Activated naive CD4-positive, alpha-beta T cell (primary cell): ENCODE results near the gene FOXD2.
A peak's percentile ranks its signal among the peaks of the same experiment; 100 is the strongest.

ENCODE experiments used
- DNase-seq, 4 experiments: peaks; one replicate each; lab custom pipeline; 2025; lab: John Stamatoyannopoulos, UW

The FOXD2 gene

GRCh38 chr1:47437447-47438164 is at the start of gene FOXD2:
FOXD2 (plus strand) TSS chr1:47438044; CDS start chr1:47438136, 92 bp downstream.
- DNase-seq, result peak; percentile 83 to 94 (median 86)

GRCh38 chr1:47388891-47389238 is 49.0 kb upstream of the FOXD2 start:
- no peak for DNase-seq

- no peak for DNase-seq
Measured at GRCh38 chr1:47389731-47390130, 48.1 kb upstream of the FOXD2 start.

GRCh38 chr1:47390843-47391242 is 47.0 kb upstream of the FOXD2 start:
- no peak for DNase-seq

GRCh38 chr1:47393141-47393540 is 44.7 kb upstream of the FOXD2 start:
- no peak for DNase-seq

GRCh38 chr1:47395433-47395832 is 42.4 kb upstream of the FOXD2 start:
- DNase-seq, result no peak

GRCh38 chr1:47396671-47397196 is 41.1 kb upstream of the FOXD2 start:
- no peak for DNase-seq

GRCh38 chr1:47399138-47399845 is 38.6 kb upstream of the FOXD2 start:
- DNase-seq, result no peak

GRCh38 chr1:47399846-47400155 is 38.0 kb upstream of the FOXD2 start:
- DNase-seq, result no peak

- no peak for DNase-seq
Measured at GRCh38 chr1:47401761-47402160, 36.1 kb upstream of the FOXD2 start.

- DNase-seq, result no peak
Measured at GRCh38 chr1:47402591-47402990, 35.3 kb upstream of the FOXD2 start.

- no peak for DNase-seq
Measured at GRCh38 chr1:47403321-47403910, 34.4 kb upstream of the FOXD2 start.

- no peak for DNase-seq
Measured at GRCh38 chr1:47405697-47406096, 32.1 kb upstream of the FOXD2 start.

GRCh38 chr1:47406966-47407365 is 30.9 kb upstream of the FOXD2 start:
- DNase-seq, result no peak

GRCh38 chr1:47407481-47407880 is 30.4 kb upstream of the FOXD2 start:
- DNase-seq, result no peak

GRCh38 chr1:47409311-47410067 is 28.4 kb upstream of the FOXD2 start:
- no peak for DNase-seq

- no peak for DNase-seq
Measured at GRCh38 chr1:47410068-47410455, 27.8 kb upstream of the FOXD2 start.

GRCh38 chr1:47411436-47411835 is 26.4 kb upstream of the FOXD2 start:
- no peak for DNase-seq

- no peak for DNase-seq
Measured at GRCh38 chr1:47412437-47412836, 25.4 kb upstream of the FOXD2 start.

GRCh38 chr1:47415728-47416318 is 22.0 kb upstream of the FOXD2 start, which contains the start of gene FOXE3:
FOXE3 (plus strand) TSS chr1:47416285; CDS start chr1:47416316, 31 bp downstream.
- no peak for DNase-seq

GRCh38 chr1:47416319-47417169 is 21.3 kb upstream of the FOXD2 start:
- no peak for DNase-seq
